Right lobe of liver (tissue), 4 donors: Measurements from ENCODE around the gene RIIAD1.

ENCODE experiments used
- CTCF ChIP-seq, 4 donors: fragments of 200-600 bp in 3 of 4; fragments of 450-650 bp in 1 of 4; IDR thresholded peaks; one replicate each; pipeline versions ENCODE4 v1.5.1 to v1.8.0; 2016 to 2022; ENCODE audit warnings: antibody characterized with exemption in 4 of 4, mild to moderate bottlenecking in 2 of 4
- POLR2A ChIP-seq: fragments of 450-650 bp; IDR thresholded peaks from one replicate; pipeline ENCODE4 v1.6.1; 2017; ENCODE audit warnings: antibody characterized with exemption, mild to moderate bottlenecking
- donor health status: DM: no; HTN: no; CAD: no.
- donor health status: DM: no; HTN: no; CAD: no.
- donor health status: DM: no; HTN: yes; CAD: no.

- TF ChIP-seq CTCF (IDR thresholded peaks at IDR 0.05) (no peak), POLR2A (no peak)
These were observed 15.4 kb upstream of the RIIAD1 start for GRCh38 chr1:151705753-151706463.
